Omental fat pad (tissue), 4 donors: Measurements from ENCODE around the gene SEMA4C. TPM values are rescaled to one million over a fixed set of nuclear protein-coding genes. Genes with fewer than 3 reads are reported as not detected.

Experiments used
- ATAC-seq: fragments of 150-250 bp; one replicate; pipeline ENCODE4 v1.9.1; 2016; ENCODE audit warnings: mild to moderate bottlenecking, moderate library complexity; ENCODE audit not compliant: low FRiP score
- DNase-seq: peaks from one replicate; pipeline ENCODE4 v3.0.0-alpha.2; 2019; ENCODE audit warnings: low spot score
- total RNA-seq, 4 donors: library from RNA; depleted of rRNA; stranded (reverse); fragments of >200 nt; gene quantifications; one replicate each; pipeline ENCODE4 v1.1.0, GENCODE V29; 2016
- TF ChIP-seq, protein P1 (sequence below), 3 donors: fragments of 450-650 bp; IDR thresholded peaks; one replicate each; pipeline ENCODE4 v1.5.1; 2016 to 2017; ENCODE audit warnings: antibody characterized with exemption in 3 of 3, mild to moderate bottlenecking in 3 of 3, moderate library complexity in 2 of 3

Gene SEMA4C
- total RNA-seq, 4 donors from 2014 or later, result 19.7 to 40.4 (median 26.9) TPM

- DNase-seq (no peak), ATAC-seq (peak; percentile 34)
- TF ChIP-seq, protein P1, sequence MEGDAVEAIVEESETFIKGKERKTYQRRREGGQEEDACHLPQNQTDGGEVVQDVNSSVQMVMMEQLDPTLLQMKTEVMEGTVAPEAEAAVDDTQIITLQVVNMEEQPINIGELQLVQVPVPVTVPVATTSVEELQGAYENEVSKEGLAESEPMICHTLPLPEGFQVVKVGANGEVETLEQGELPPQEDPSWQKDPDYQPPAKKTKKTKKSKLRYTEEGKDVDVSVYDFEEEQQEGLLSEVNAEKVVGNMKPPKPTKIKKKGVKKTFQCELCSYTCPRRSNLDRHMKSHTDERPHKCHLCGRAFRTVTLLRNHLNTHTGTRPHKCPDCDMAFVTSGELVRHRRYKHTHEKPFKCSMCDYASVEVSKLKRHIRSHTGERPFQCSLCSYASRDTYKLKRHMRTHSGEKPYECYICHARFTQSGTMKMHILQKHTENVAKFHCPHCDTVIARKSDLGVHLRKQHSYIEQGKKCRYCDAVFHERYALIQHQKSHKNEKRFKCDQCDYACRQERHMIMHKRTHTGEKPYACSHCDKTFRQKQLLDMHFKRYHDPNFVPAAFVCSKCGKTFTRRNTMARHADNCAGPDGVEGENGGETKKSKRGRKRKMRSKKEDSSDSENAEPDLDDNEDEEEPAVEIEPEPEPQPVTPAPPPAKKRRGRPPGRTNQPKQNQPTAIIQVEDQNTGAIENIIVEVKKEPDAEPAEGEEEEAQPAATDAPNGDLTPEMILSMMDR (IDR thresholded peaks at IDR 0.05), result no peak
These were observed 45.6 kb downstream of the SEMA4C start for GRCh38 chr2:96824079-96824870.

DNA sequence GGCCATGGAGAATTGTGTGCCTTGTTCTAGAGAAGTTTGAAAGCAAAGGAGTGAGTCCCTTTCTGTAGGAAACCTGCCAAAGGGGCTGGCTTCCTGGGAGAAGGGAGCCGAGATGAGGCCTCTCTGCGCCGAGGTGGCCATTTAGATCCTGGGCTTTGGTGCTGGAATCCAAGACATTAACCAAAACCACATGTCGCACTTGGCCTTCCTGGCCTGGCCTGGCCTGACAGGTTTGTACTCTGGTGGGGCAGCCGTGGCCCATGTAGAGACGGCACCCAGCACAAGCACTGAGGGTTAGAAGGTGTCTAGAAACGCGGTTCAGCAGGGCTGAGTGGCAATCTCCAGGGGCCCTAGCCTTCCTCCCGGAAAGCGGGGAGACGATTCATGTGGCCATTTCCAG lies 46.7 kb downstream of the SEMA4C start:
- no peak for DNase-seq
- no peak for ATAC-seq
- TF ChIP-seq, protein P1 (IDR thresholded peaks at IDR 0.05), result no peak

DNA sequence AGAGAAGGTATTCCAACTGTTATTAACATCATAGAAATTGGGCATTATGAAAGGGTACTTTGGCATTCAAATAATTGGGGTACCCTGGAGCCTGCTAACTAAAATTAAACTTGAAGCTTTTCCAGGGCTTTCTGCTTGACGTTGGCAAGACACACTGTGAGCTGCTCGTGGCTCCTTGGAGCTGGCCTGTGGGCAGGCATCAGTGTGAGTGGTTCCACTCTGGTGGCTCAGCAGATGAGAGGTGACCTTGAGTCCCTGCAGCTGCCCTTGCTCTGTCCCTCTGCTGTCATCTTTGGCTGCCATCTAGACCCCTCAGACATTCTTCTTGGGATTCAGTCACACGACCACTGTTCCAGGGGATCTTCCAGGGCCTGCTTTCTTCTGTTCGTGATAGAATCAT lies 47.1 kb downstream of the SEMA4C start:
- no peak for ATAC-seq
- DNase-seq, result no peak
- TF ChIP-seq, protein P1 (IDR thresholded peaks at IDR 0.05), result no peak

- ATAC-seq (no peak), DNase-seq (no peak)
- TF ChIP-seq, protein P1 (IDR thresholded peaks at IDR 0.05), result no peak
These were observed 48.7 kb downstream of the SEMA4C start for GRCh38 chr2:96821113-96821675.

GRCh38 chr2:96819876-96820511 lies 49.9 kb downstream of the SEMA4C start:
- no peak for ATAC-seq
- TF ChIP-seq, protein P1 (IDR thresholded peaks at IDR 0.05), result no peak
- no peak for DNase-seq

GRCh38 chr2:96819128-96819875 lies 50.6 kb downstream of the SEMA4C start:
- DNase-seq (no peak), ATAC-seq (no peak)
- TF ChIP-seq, protein P1 (IDR thresholded peaks at IDR 0.05), result no peak
